Progenitor cell of endocrine pancreas (in vitro differentiated cells): Measurements from ENCODE around the gene DNAJC13. TPM values are rescaled to one million over a fixed set of nuclear protein-coding genes. Genes with fewer than 3 reads are reported as not detected.

ENCODE experiments used
- DNase-seq: peaks from one replicate; pipeline ENCODE4 v3.0.0; 2021; ENCODE audit warnings: low spot score; ENCODE audit not compliant: unreplicated experiment
- H3K27ac Mint-ChIP-seq: 2 replicates; pipeline ENCODE4 v1.8.0; 2021; ENCODE audit warnings: mild to moderate bottlenecking, moderate library complexity, mixed read lengths
- H3K27me3 Mint-ChIP-seq: 2 replicates; pipeline ENCODE4 v1.8.0; 2021; ENCODE audit warnings: mixed read lengths
- H3K36me3 Mint-ChIP-seq: 2 replicates; pipeline ENCODE4 v1.8.0; 2022; ENCODE audit warnings: mixed read lengths; ENCODE audit not compliant: insufficient read depth
- H3K4me1 Mint-ChIP-seq: 2 replicates; pipeline ENCODE4 v1.8.0; 2021; ENCODE audit warnings: low read depth, mixed read lengths
- H3K4me3 Mint-ChIP-seq: 2 replicates; pipeline ENCODE4 v1.8.0; 2021; ENCODE audit warnings: low read depth, mild to moderate bottlenecking, moderate library complexity, mixed read lengths
- H3K9me3 Mint-ChIP-seq: 2 replicates; pipeline ENCODE4 v1.8.0; 2021; ENCODE audit warnings: low read depth, mixed read lengths
- total RNA-seq: library from RNA; stranded (reverse); gene quantifications from 2 replicates; pipeline ENCODE4 v1.2.1, GENCODE V29; 2021
- TF ChIP-seq, protein P1 (sequence below): fragments of 200-600 bp; sonication (generic); IDR thresholded peaks from one replicate; pipeline ENCODE4 v1.5.0; 2021; ENCODE audit warnings: antibody characterized with exemption, mild to moderate bottlenecking; ENCODE audit not compliant: unreplicated experiment

DNAJC13 gene
- total RNA-seq, 1 donor from 2014 or later: 37.3 TPM

DNA sequence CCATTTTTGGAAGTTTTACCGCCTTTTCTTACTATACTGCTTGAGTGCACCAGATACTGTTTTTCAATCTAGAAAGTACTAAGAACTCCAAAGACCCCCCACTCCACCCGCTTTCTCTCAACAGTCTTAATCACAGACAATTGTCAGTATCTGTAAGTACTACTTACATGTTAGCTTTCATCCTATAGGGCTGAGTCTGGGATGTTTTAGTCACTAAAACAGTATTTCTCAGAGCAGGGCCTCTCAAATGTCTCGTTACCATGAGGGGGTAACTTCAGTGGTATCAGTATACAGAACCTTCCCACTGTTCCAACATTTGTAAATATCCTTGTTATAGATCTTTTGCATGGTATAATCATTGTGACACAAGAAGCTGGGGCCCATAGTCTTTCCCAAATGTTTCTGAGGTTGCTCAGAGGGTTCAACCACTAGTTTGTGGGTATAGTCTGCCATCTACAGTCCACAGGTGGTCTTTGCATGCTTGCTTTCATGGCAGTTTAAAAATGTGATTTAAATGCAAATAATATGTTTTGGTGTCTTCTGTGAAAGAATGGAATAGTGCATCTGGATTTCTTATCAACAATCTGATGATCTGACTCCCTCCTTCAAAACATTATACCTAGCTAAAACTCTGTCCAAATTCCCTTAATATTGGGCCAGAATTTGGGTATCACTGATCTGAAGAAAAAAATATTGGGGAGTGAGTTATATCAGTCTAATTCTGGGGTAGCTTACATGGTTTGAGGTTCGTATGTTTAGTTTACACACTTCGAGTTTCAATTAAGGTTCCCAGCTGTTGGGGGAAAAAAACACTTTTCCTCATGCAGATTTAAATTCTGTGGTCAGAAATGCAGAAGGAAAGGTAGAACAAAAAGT is 18.0 kb upstream of the DNAJC13 start:
- no peaks in the 10 kb centered on the region for H3K4me1 Mint-ChIP-seq
- H3K27me3 Mint-ChIP-seq: no peaks in the 10 kb centered on the region
- H3K27ac Mint-ChIP-seq: no peak overlapping the region
- TF ChIP-seq, protein P1, sequence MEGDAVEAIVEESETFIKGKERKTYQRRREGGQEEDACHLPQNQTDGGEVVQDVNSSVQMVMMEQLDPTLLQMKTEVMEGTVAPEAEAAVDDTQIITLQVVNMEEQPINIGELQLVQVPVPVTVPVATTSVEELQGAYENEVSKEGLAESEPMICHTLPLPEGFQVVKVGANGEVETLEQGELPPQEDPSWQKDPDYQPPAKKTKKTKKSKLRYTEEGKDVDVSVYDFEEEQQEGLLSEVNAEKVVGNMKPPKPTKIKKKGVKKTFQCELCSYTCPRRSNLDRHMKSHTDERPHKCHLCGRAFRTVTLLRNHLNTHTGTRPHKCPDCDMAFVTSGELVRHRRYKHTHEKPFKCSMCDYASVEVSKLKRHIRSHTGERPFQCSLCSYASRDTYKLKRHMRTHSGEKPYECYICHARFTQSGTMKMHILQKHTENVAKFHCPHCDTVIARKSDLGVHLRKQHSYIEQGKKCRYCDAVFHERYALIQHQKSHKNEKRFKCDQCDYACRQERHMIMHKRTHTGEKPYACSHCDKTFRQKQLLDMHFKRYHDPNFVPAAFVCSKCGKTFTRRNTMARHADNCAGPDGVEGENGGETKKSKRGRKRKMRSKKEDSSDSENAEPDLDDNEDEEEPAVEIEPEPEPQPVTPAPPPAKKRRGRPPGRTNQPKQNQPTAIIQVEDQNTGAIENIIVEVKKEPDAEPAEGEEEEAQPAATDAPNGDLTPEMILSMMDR: peak; percentile 84
- H3K36me3 Mint-ChIP-seq: no peaks in the 10 kb centered on the region
- H3K4me3 Mint-ChIP-seq: no peak overlapping the region
- peak; percentile 19 for DNase-seq
- H3K9me3 Mint-ChIP-seq: no peaks in the 10 kb centered on the region

DNA sequence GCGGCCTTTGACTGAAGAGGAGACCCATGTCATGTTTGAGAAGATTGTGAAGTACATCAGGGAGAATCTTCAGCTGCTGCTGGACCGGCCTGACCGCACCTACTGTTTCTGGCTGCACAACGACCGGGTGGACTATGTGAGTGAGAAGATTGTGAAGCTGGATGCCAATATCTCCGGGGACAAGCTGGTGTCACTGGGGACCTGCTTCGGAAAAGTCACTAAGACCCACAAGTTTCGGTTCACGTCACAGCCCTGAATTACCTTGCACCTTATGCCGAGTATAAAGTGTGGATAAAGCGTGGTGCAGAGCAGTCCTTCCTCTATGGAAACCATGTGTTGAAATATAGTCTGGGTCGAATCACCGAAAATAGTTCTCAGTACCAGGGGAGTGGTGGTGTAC is 16.0 kb upstream of the DNAJC13 start:
- no peak overlapping the region for H3K27ac Mint-ChIP-seq
- H3K36me3 Mint-ChIP-seq: no peaks in the 10 kb centered on the region
- no peaks in the 10 kb centered on the region for H3K9me3 Mint-ChIP-seq
- peaks cover 2% of the 10 kb centered on the region for H3K4me1 Mint-ChIP-seq
- no peak overlapping the region for H3K4me3 Mint-ChIP-seq
- H3K27me3 Mint-ChIP-seq: no peaks in the 10 kb centered on the region
- TF ChIP-seq, protein P1: no peak
- DNase-seq: no peak

DNA sequence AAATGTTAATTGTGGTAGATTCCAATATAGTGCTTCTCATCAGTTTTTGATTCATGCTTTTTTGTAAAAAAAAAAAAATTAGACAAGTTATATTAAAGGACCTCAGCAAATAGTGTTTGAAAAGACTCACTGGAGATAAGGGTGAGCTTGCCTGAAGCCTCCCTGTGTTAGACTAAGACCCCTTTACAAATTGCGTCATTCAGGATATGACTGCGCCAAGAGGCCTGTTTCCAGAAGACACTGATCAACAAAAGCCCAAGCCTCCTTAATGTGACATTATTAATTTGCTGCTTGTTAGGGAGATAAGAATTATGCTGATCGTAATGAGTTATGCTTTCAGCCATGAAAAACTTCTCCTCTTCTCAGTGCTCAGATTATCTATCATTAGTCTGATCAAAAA is 13.0 kb upstream of the DNAJC13 start:
- no peaks in the 10 kb centered on the region for H3K36me3 Mint-ChIP-seq

DNA sequence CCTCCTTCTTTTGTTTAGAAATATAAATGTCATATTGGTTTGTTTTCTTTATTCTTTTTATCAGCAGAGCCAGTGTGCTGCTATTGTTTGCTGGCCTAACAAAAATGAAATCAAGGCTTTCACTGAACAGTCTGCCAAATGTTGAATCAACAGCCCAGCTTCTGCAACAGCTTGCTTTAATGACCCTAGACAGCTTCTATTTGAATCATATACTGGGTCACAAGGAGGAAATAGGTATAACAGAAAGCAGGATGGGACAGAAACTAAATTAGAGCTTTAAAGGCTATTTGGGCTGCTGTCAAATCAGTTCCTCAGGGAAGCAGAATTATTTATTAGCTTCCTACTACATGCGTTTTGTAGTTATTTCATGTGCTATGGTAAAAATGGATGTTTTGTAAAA is 12.1 kb upstream of the DNAJC13 start:
- TF ChIP-seq, protein P1: no peak
- Mint-ChIP-seq H3K27me3 (no peaks in the 10 kb centered on the region), H3K9me3 (no peaks in the 10 kb centered on the region), H3K4me3 (no peak overlapping the region), H3K27ac (no peak overlapping the region), H3K36me3 (no peaks in the 10 kb centered on the region), H3K4me1 (peaks cover 2% of the 10 kb centered on the region)
- no peak for DNase-seq

More for the DNA sequence above, 13.0 kb upstream of the DNAJC13 start:
- Mint-ChIP-seq H3K4me1 (peaks cover 2% of the 10 kb centered on the region), H3K9me3 (no peaks in the 10 kb centered on the region), H3K27ac (no peak overlapping the region), H3K27me3 (no peaks in the 10 kb centered on the region), H3K4me3 (no peak overlapping the region)
- TF ChIP-seq, protein P1: no peak
- DNase-seq: no peak

DNA sequence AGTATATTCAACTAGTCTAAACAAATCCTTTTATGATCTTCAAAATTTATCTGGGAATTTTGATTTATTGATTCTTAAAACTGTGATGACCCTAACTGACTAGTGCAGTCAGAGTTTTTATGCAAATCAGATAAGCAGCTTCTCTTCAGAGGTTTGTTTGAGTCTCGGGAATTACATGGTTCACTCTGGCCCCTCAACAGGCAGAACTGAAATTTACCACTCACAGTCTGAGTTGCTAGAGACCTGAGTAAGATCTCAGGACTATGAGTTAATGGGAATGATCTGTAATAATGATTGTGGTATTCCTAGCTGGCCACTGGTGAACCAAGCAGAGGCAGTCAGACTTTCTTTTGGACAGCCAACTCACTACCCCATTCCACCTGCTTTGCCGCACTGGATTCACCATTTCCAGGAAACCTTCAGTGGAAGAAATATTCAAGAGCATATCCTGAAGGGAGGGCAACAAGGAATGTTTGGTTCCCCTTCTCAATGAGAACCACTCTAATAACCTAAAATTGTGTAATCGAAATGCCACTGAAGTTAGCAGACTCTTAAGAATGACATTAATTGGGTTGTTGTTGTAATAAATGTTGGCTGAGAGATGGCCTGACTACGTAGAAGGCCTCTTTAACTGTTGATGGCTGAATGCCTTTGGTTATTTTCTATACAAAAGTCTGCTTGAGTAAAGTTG is 11.5 kb upstream of the DNAJC13 start:
- peaks cover 2% of the 10 kb centered on the region for H3K4me1 Mint-ChIP-seq
- no peaks in the 10 kb centered on the region for H3K9me3 Mint-ChIP-seq
- no peaks in the 10 kb centered on the region for H3K27me3 Mint-ChIP-seq
- no peak for DNase-seq
- no peak overlapping the region for H3K4me3 Mint-ChIP-seq
- TF ChIP-seq, protein P1: no peak
- no peak overlapping the region for H3K27ac Mint-ChIP-seq
- H3K36me3 Mint-ChIP-seq: no peaks in the 10 kb centered on the region
